Measurements from ENCODE around the gene MRTFA. TPM values are rescaled to one million over a fixed set of nuclear protein-coding genes. Genes with fewer than 3 reads are reported as not detected.

MRTFA gene
- polyA plus RNA-seq, 1 of the 3 experiments (the other 2 are of a cell fraction) = 5.8 TPM

GRCh38 chr22:40433416-40434090 lies 203.0 kb downstream of the MRTFA start (continued):
- TF ChIP-seq GATA2 (CRISPR knock-in tag; IDR thresholded peaks at IDR 0.05) (no peak), IRF3 (IDR thresholded peaks at IDR 0.05; ENCODE audit: low read depth, low read length) (no peak), FOSL2 (IDR thresholded peaks at IDR 0.05; ENCODE audit: borderline replicate concordance, low read depth) (no peak)

- H3K9me2 ChIP-seq = no peaks in the 10 kb centered on the region
- no peaks in the 10 kb centered on the region for H3K27me3 ChIP-seq (ENCODE audit: insufficient read depth)
- H3K9me3 ChIP-seq = no peaks in the 10 kb centered on the region
- no peak overlapping the region for H3K4me2 ChIP-seq
- H3K9ac ChIP-seq = no peak overlapping the region
- H2AFZ ChIP-seq (ENCODE audit: low read depth) = no peak overlapping the region
- ChIA-PET POLR2A (no interaction called here), CTCF (interaction anchor here (1.1 kb wide), 1 partner anchor 92 kb away, joined by 3 read pairs; no protein-coding TSS in a partner anchor)
- H3K27ac ChIP-seq (ENCODE audit: low read depth in 2 of 2, low read length in 1 of 2) = no peak overlapping the region; a peak in 1 of 4 replicates
- no peaks in the 10 kb centered on the region for H4K20me1 ChIP-seq (ENCODE audit: insufficient read depth)
- H3K36me3 ChIP-seq (replicated peaks in 1 of 2; ENCODE audit: control insufficient read depth in 1 of 2, insufficient read depth in 2 of 2, low read length in 1 of 2) = peaks cover 0 to 5% of the 10 kb centered on the region in 2 experiments
- H3K4me1 ChIP-seq (ENCODE audit: control insufficient read depth in 1 of 2, insufficient read depth in 2 of 2, low read depth in 1 of 2, low read length in 1 of 2) = no peaks in the 10 kb centered on the region
- no peak overlapping the region for H3K4me3 ChIP-seq (ENCODE audit: low read depth in 2 of 2, low read length in 1 of 2)
- DNase-seq = no peak
- no peak for TF ChIP-seq USF1 (IDR thresholded peaks at IDR 0.05; ENCODE audit: borderline replicate concordance, low read depth)
- TF ChIP-seq EP300 (IDR thresholded peaks at IDR 0.05; ENCODE audit: borderline replicate concordance in 1 of 2, low read depth in 1 of 2, low read length in 1 of 2) = no peak
- TF ChIP-seq FOXJ3 (CRISPR knock-in tag; IDR thresholded peaks at IDR 0.05) = no peak
- TF ChIP-seq GABPA (IDR thresholded peaks at IDR 0.05; ENCODE audit: low read depth) = no peak
- no peak for TF ChIP-seq POLR2AphosphoS5 (IDR thresholded peaks at IDR 0.05; ENCODE audit: low read depth, low read length)
- TF ChIP-seq NFIC (IDR thresholded peaks at IDR 0.05; ENCODE audit: borderline replicate concordance) = no peak
- TF ChIP-seq RFX5 (IDR thresholded peaks at IDR 0.05; ENCODE audit: low read length) = no peak
- TF ChIP-seq YY1 (IDR thresholded peaks at IDR 0.05; ENCODE audit: low read depth) = no peak
- TF ChIP-seq EZH2phosphoT487 (IDR thresholded peaks at IDR 0.05; ENCODE audit: borderline replicate concordance, low read depth) = no peak
- TF ChIP-seq RCOR1 (IDR thresholded peaks at IDR 0.05; ENCODE audit: low read length) = no peak
- no peak for TF ChIP-seq FOSL2 (IDR thresholded peaks at IDR 0.05; ENCODE audit: borderline replicate concordance, low read depth)
- no peak for TF ChIP-seq MXI1 (IDR thresholded peaks at IDR 0.05; ENCODE audit: low read depth, low read length)
- TF ChIP-seq GATA2 (CRISPR knock-in tag; IDR thresholded peaks at IDR 0.05) = no peak
- no peak for TF ChIP-seq SMC3 (IDR thresholded peaks at IDR 0.05; ENCODE audit: low read depth, low read length)
- H3F3A ChIP-seq (replicated peaks; ENCODE audit: insufficient read depth) = no peaks in the 10 kb centered on the region
- H3K79me2 ChIP-seq (ENCODE audit: insufficient read depth) = peaks cover 30% of the 10 kb centered on the region
- WGBS (ENCODE audit: low lambda C conversion rate) = no CpG with 5 or more reads among the region's 2 CpGs
Observed at GRCh38 chr22:40432625-40433024, 203.9 kb downstream of the MRTFA start.

All from SK-N-SH (cell line).